K562 (cell line): Measurements from ENCODE around the gene GALNT15. TPM values are rescaled to one million over a fixed set of nuclear protein-coding genes. Genes with fewer than 3 reads are reported as not detected.

Experiments used
- ATAC-seq: fragments of 200-7000 bp; cut with Tn5 transposase; 3 replicates; pipeline ENCODE4 v1.9.1; 2020; ENCODE audit warnings: moderate library complexity
- BruUV-seq: library from RNA; stranded (reverse); fragments of 400-500 nt; replicated peaks from 2 replicates; lab custom pipeline; 2021; lab: Mats Ljungman, UMichigan
- CTCF ChIA-PET: fragments of 300-600 bp; formaldehyde crosslinking; extraction: SDS; loops from one replicate; lab custom pipeline; 2021; ENCODE audit warnings: low intra/inter-chr PET ratio; lab: Yijun Ruan, JAX
- POLR2A ChIA-PET: fragments of 300-600, 350-650 bp; sonication (Branson Sonifier 250); formaldehyde crosslinking; extraction: SDS; loops from one replicate; lab custom pipeline; 2021; ENCODE audit warnings: antibody characterized with exemption, inconsistent platforms; lab: Yijun Ruan, JAX
- DNase-seq, 4 experiments: peaks; one replicate each; pipeline versions ENCODE4 v3.0.0 to v3.0.0-alpha.2; 2011 to 2018; ENCODE audit warnings: low spot score in 3 of 4, mixed read lengths in 3 of 4; ENCODE audit errors: extremely low read depth in 1 of 4
- FAIRE-seq: peaks from 2 replicates; lab custom pipeline; 2011; peaks lifted over from hg19 to GRCh38; lab: Jason Lieb, UNC
- H2AFZ ChIP-seq: 2 replicates; pipeline ENCODE4 v1.6.0; 2011; ENCODE audit warnings: low read depth, low read length, control low read depth, inconsistent platforms
- H3K27ac ChIP-seq: fragments of 200-600 bp; 3 replicates; pipeline ENCODE4 v1.8.0; 2011; ENCODE audit warnings: low read depth, mild to moderate bottlenecking, control low read depth, inconsistent platforms, low read length, moderate library complexity, mixed read lengths; ENCODE audit errors: extremely low read depth
- H3K27me3 ChIP-seq, 2 experiments: fragments of 300-600 bp in 1 of 2; 2 replicates in 1 of 2; 3 replicates in 1 of 2; pipeline versions ENCODE4 v1.6.0 to v1.8.0; 2011; ENCODE audit warnings: inconsistent platforms in 2 of 2, low read length in 2 of 2, mild to moderate bottlenecking in 1 of 2, mixed read lengths in 1 of 2, moderate library complexity in 1 of 2; ENCODE audit not compliant: control insufficient read depth in 2 of 2, insufficient read depth in 2 of 2
- H3K36me3 ChIP-seq: fragments of 300-600 bp; 3 replicates; pipeline ENCODE4 v1.8.0; 2011; ENCODE audit warnings: mild to moderate bottlenecking, low read length, inconsistent platforms; ENCODE audit not compliant: control insufficient read depth, insufficient read depth
- H3K4me1 ChIP-seq, 2 experiments: fragments of 200-600 bp in 1 of 2; replicated peaks in 1 of 2; 2 replicates in 1 of 2; 3 replicates in 1 of 2; pipeline versions ENCODE4 v1.5.1 to v1.8.0; 2011; ENCODE audit warnings: inconsistent platforms in 2 of 2, low read length in 2 of 2, mild to moderate bottlenecking in 1 of 2, mixed read lengths in 1 of 2, moderate library complexity in 1 of 2; ENCODE audit not compliant: control insufficient read depth in 2 of 2, insufficient read depth in 2 of 2
- H3K4me2 ChIP-seq: 2 replicates; pipeline ENCODE4 v1.6.1; 2011; ENCODE audit warnings: low read length, control low read depth, inconsistent platforms, mixed read lengths; ENCODE audit not compliant: insufficient read depth
- H3K4me3 ChIP-seq: fragments of 200-600 bp; sonication (generic), shearing (Covaris generic); 2 replicates; pipeline ENCODE4 v1.5.1; 2016; ENCODE audit warnings: control low read depth, inconsistent platforms
- H3K79me2 ChIP-seq: fragments of 200-600 bp; 3 replicates; pipeline ENCODE4 v1.8.0; 2011; ENCODE audit warnings: low read length, inconsistent platforms; ENCODE audit not compliant: control insufficient read depth, insufficient read depth
- H3K9ac ChIP-seq, 2 experiments: 2 replicates each; pipeline versions ENCODE4 v1.6.0 to v1.6.1; 2011; ENCODE audit warnings: low read depth in 2 of 2, low read length in 2 of 2, control low read depth in 1 of 2, inconsistent platforms in 1 of 2, mild to moderate bottlenecking in 1 of 2, mixed read lengths in 1 of 2; ENCODE audit not compliant: insufficient read depth in 1 of 2
- H3K9me1 ChIP-seq: one replicate; pipeline ENCODE4 v1.6.0; 2011; ENCODE audit warnings: inconsistent platforms, mild to moderate bottlenecking, low read length, moderate library complexity; ENCODE audit not compliant: control insufficient read depth, insufficient read depth
- H3K9me3 ChIP-seq: replicated peaks from 2 replicates; pipeline ENCODE4 v1.5.1; 2011; ENCODE audit warnings: low read depth, low read length, inconsistent platforms; ENCODE audit not compliant: control insufficient read depth, insufficient read depth
- H4K20me1 ChIP-seq: replicated peaks from 2 replicates; pipeline ENCODE4 v1.6.1; 2011; ENCODE audit warnings: low read length, inconsistent platforms, mixed read lengths; ENCODE audit not compliant: control insufficient read depth, insufficient read depth
- CBX5 ChIP-seq: IDR thresholded peaks from 2 replicates; pipeline ENCODE4 v1.6.1; 2014; ENCODE audit warnings: low read depth, borderline replicate concordance
- ELF1 ChIP-seq: fragments of 200-800 bp; sonication (Bioruptor generic); IDR thresholded peaks from 2 replicates; pipeline ENCODE4 v1.6.1; 2016; ENCODE audit warnings: missing genetic modification characterization, missing compliant biosample characterization
- MBD2 ChIP-seq: sonication (generic); IDR thresholded peaks from 2 replicates; pipeline ENCODE4 v1.6.1; 2016; ENCODE audit warnings: low read depth, borderline replicate concordance
- RBM17 ChIP-seq: fragments of 200-400 bp; formaldehyde crosslinking; IDR thresholded peaks from 2 replicates; pipeline ENCODE4 v1.6.1; 2017; ENCODE audit warnings: low read depth, mild to moderate bottlenecking, low read length, borderline replicate concordance
- ZBTB49 ChIP-seq: sonication (generic); formaldehyde crosslinking; IDR thresholded peaks from 2 replicates; pipeline ENCODE4 v1.8.0; 2022; ENCODE audit warnings: missing genetic modification reagents, mild to moderate bottlenecking, borderline replicate concordance
- ZNF217 ChIP-seq: sonication (generic); formaldehyde crosslinking; IDR thresholded peaks from 2 replicates; pipeline ENCODE4 v1.8.0; 2022; ENCODE audit warnings: mild to moderate bottlenecking, missing genetic modification reagents
- ZNF318 ChIP-seq, 2 experiments: fragments of 450-650 bp; IDR thresholded peaks; 2 replicates each; pipeline ENCODE4 v1.6.1; 2016; ENCODE audit warnings: mild to moderate bottlenecking in 2 of 2, borderline replicate concordance in 1 of 2, low read depth in 1 of 2, moderate library complexity in 1 of 2
- WGBS: fragments of 100-300 bp; shearing (Covaris generic); methylation state at CpG from one replicate; pipeline ENCODE4 v1.1.6; 2016; ENCODE audit warnings: low coverage, mixed read lengths; ENCODE audit not compliant: insufficient coverage; ENCODE audit errors: missing lambda C conversion rate; 5-methylcytosine and 5-hydroxymethylcytosine counted together
- in situ Hi-C: fragments of 300-500 bp; cut with MboI; formaldehyde crosslinking; loops from 4 replicates; pipeline ENCODE4 v1.15.0; 2018; ENCODE audit warnings: inconsistent platforms, mixed read lengths
- intact Hi-C: fragments of 100-400 bp; cut with micrococcal nuclease; formaldehyde crosslinking; loops from 2 replicates; pipeline ENCODE4 v1.14.2; 2022
- polyA plus RNA-seq, 8 experiments: library from polyadenylated mRNA; depleted of rRNA in 4 of 8; stranded (reverse) in 5 of 8; unstranded in 3 of 8; fragments of >200 nt; fragmentation: Nextera tagmentation in 2 of 8; fragmentation: Illumina TruSeq in 1 of 8; extraction: Ambion mirVana in 2 of 8; extraction: Trizol in 1 of 8; gene quantifications; 2 replicates each; pipeline versions ENCODE4 v1.2.1 to v1.2.3, GENCODE V29; 2011 to 2014; ENCODE audit warnings: inconsistent platforms in 1 of 8, missing spikeins in 1 of 8
- total RNA-seq, 7 experiments: library from RNA; depleted of rRNA in 6 of 7; stranded (reverse); fragments of >200 nt in 6 of 7; fragmentation: Illumina TruSeq in 2 of 7; extraction: Trizol in 2 of 7; gene quantifications; 2 replicates each; pipeline versions ENCODE4 v1.2.1 to v1.2.3, GENCODE V29; 2011 to 2021; ENCODE audit warnings: low replicate concordance in 1 of 7

GALNT15 gene
- total and polyA plus RNA-seq, 9 of the 15 experiments (the other 6 are each of a cell fraction or from before 2014, with no cell fraction given) = not detected

GRCh38 chr3:16258866-16259265 is 84.4 kb downstream of the GALNT15 start:
- peaks cover 19% of the 10 kb centered on the region for H3K79me2 ChIP-seq
- TF ChIP-seq ZBTB49 (CRISPR knock-in tag) (no peak), CBX5 (no peak), ZNF318 (IDR thresholded peaks at IDR 0.05; ENCODE audit: borderline replicate concordance in 1 of 2, low read depth in 1 of 2) (no peak), RBM17 (no peak), ZNF217 (CRISPR knock-in tag) (no peak), ELF1 (tag) (no peak), MBD2 (no peak)
- H3K4me3 ChIP-seq = no peak overlapping the region
- H3K9me1 ChIP-seq = no peaks in the 10 kb centered on the region
- no peaks in the 10 kb centered on the region; a peak in 2 of 5 replicates for H3K4me1 ChIP-seq
- no peak overlapping the region for H3K27ac ChIP-seq
- CTCF ChIA-PET = no interaction called here
- no TSS peak for BruUV-seq
- H3K4me2 ChIP-seq = no peak overlapping the region
- H4K20me1 ChIP-seq = no peaks in the 10 kb centered on the region
- in situ Hi-C loops (no loop called here), intact Hi-C loops (no loop called here)
- no peak for ATAC-seq
- no peak overlapping the region for H3K9ac ChIP-seq
- POLR2A ChIA-PET = no interaction called here
- no peak overlapping the region for H2AFZ ChIP-seq
- WGBS = 28% methylated on average over 1 of the region's 1 CpG
- no peak for DNase-seq
- no peaks in the 10 kb centered on the region for H3K27me3 ChIP-seq
- no peaks in the 10 kb centered on the region for H3K9me3 ChIP-seq
- H3K36me3 ChIP-seq = peaks cover 43% of the 10 kb centered on the region
- FAIRE-seq = no peak
